HG02759 (cell line): ENCODE data around the gene PLBD2.

ENCODE experiments used
- ATAC-seq: cut with Tn5 transposase; IDR thresholded peaks from one replicate; pipeline ENCODE4 v1.9.1; 2021; ENCODE audit warnings: mild to moderate bottlenecking, moderate library complexity; ENCODE audit not compliant: unreplicated experiment

PLBD2 gene

DNA sequence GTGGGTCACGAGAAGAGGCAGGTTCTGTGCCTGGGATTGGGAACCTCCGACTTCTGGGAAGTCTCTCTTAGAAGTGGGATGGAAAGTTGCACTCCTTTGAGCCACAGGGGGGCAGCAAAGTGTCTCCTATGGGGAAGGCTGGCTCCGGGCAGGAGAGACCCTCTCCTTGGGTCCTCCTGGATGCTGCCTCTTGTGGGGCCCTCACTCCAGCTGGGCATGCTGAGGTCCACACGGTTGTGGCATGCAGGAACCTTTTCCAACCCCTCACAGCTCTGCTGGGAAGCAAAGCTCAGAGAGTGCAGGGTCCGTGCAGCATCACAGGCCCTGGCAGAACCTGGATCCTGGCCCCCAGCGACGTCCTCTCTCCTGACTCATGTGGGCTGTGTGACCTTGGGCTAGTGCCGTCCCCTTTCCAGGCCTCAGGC, 81.2 kb downstream of the PLBD2 start:
- no peak for ATAC-seq

DNA sequence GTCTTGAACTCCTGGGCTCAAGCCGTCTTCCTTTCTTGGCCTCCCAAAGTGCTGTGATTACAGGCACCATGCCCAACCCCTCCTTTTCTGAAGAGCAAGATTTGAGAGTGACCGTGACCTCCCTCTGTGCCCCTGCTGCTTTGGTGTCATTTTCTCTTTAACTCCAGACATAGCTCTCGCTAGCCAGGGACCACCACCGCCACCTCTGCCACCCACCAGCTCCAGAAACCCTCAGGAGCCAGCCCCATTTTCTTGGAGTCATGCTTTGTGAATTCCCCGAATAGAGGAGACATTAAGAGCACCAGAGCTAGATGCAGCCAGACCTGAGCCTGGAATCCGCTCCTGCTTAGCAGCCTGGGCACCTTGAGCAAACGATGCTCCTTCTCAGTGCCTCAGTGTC, 81.9 kb downstream of the PLBD2 start:
- ATAC-seq = no peak
